ENCODE data around the gene RPL12.

RPL12 gene

DNA sequence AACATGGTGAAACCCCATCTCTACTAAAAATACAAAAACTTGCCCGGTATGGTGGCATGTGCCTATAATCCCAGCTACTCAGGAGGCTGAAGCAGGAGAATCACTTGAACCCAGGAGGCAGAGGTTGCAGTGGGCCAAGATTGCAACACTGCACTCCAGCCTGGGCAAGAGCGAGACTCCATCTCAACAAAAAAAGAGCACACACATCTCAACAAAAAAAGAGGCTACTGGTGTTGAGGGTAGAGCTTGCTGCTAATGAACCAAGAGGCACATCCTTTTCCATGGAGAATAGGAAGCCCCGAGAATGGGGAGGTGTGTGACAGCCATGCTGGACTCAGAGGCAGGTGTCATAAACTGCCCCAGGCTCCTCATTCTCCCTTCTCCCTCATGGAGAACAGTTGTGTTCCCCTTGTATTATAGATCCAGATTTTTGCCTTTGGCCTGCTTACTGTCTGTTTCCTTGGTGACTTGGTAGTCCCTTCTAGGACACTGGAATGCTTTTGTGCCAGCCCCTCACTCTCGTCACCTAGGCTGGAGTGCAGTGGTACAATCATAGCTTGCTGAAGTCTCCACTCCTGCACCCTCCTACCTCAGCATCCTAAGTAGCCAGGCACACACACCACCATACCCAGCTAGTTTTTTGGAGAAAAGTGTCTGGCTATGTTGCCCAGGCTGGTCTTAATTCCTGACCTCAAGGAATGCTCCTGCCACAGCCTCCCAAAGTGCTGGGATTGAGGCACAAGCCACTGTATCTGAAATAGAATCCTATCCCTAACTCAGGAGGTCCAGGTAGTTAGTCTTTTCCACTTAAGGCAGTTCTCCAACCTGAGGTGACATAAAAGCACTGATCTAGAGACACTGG is 5.1 kb downstream of the RPL12 start:
- no peak overlapping the region for H3K4me3 ChIP-seq (ENCODE audit: control insufficient read depth, low read depth, low read length)
- DNase-seq (ENCODE audit: low read depth): no peak
- TF ChIP-seq, protein P1, sequence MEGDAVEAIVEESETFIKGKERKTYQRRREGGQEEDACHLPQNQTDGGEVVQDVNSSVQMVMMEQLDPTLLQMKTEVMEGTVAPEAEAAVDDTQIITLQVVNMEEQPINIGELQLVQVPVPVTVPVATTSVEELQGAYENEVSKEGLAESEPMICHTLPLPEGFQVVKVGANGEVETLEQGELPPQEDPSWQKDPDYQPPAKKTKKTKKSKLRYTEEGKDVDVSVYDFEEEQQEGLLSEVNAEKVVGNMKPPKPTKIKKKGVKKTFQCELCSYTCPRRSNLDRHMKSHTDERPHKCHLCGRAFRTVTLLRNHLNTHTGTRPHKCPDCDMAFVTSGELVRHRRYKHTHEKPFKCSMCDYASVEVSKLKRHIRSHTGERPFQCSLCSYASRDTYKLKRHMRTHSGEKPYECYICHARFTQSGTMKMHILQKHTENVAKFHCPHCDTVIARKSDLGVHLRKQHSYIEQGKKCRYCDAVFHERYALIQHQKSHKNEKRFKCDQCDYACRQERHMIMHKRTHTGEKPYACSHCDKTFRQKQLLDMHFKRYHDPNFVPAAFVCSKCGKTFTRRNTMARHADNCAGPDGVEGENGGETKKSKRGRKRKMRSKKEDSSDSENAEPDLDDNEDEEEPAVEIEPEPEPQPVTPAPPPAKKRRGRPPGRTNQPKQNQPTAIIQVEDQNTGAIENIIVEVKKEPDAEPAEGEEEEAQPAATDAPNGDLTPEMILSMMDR (conservative IDR thresholded peaks at IDR 0.05; ENCODE audit: control insufficient read depth, insufficient read depth, low read depth, low read length): no peak

DNA sequence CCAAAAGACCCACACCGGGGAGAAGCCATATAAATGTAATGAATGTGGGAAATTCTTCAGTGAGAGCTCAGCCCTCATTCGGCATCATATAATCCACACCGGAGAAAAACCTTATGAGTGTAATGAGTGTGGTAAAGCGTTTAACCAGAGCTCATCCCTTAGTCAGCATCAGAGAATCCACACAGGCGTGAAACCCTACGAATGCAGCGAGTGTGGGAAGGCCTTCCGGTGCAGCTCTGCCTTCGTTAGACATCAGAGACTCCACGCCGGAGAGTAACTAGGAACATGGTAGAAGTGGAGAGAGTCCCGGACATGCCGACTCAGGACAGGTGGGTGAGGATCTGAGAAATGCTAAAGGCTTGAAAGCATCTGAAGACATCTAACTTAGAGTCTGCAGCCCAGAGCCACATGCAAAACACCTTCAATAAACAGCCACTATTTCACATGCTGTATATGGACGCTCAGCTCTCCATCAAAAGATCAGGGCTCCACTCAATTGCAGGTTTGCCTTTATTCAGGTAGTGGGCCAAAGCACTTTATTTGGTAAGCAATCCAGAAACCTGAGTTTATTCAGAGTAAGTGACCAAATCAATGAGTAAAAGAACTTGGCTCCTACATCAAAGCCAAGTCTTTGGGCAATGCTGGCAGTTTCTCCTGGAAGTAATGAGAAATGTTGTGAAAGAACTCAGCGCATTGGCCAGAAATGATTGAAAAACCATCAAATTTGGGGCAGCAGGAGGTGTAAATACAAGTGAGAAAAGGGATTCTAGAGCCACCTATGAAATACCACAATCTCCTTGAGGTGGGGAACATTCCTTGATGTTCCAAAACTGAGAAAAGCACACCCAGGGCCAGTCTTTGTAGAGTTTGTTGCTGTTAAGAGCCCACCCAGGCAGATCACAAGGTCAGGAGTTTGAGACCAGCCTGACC is 6.0 kb downstream of the RPL12 start:
- H3K4me3 ChIP-seq (ENCODE audit: control insufficient read depth, low read depth, low read length): no peak overlapping the region
- peak; percentile 76 for DNase-seq (ENCODE audit: low read depth)
- TF ChIP-seq, protein P1 (conservative IDR thresholded peaks at IDR 0.05; ENCODE audit: control insufficient read depth, insufficient read depth, low read depth, low read length): no peak

DNA sequence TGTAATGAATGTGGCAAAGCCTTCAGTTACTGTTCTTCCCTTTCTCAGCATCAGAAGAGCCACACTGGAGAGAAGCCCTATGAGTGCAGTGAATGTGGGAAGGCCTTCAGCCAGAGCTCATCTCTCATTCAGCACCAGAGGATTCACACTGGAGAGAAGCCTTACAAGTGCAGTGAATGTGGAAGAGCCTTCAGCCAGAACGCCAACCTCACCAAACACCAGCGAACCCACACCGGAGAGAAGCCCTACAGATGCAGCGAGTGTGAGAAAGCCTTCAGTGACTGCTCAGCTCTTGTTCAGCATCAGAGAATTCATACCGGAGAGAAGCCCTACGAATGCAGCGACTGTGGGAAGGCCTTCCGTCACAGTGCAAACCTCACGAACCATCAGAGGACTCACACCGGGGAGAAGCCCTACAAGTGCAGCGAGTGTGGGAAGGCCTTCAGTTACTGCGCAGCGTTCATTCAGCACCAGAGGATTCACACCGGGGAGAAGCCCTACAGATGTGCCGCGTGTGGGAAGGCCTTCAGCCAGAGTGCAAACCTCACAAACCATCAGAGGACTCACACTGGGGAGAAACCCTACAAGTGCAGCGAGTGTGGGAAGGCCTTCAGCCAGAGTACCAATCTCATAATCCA is 6.8 kb downstream of the RPL12 start:
- no peak for DNase-seq (ENCODE audit: low read depth)
- TF ChIP-seq, protein P1 (conservative IDR thresholded peaks at IDR 0.05; ENCODE audit: control insufficient read depth, insufficient read depth, low read depth, low read length): no peak
- no peak overlapping the region for H3K4me3 ChIP-seq (ENCODE audit: control insufficient read depth, low read depth, low read length)

DNA sequence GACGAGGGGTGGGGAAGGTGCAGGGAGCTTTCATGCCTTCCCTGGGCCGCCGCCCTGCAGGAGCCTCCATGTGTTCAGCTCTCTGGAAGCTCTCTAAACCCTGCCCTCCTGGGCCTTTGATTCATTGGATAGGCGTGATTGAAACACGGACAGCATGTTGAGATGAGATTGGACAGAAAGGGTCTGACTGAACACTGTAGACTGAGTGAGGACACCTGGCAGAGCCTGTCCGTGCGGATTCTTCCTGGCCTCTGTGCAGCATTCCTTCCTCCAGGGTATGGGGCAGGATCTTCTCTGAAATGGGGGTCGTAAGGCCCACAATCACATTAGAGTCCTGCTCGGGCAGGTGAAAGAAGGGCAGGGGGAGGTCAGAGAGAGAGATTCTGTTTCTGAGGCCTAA is 12.8 kb downstream of the RPL12 start:
- DNase-seq (ENCODE audit: low read depth): no peak
- TF ChIP-seq, protein P1 (conservative IDR thresholded peaks at IDR 0.05; ENCODE audit: control insufficient read depth, insufficient read depth, low read depth, low read length): no peak
- H3K4me3 ChIP-seq (ENCODE audit: control insufficient read depth, low read depth, low read length): no peak overlapping the region

DNA sequence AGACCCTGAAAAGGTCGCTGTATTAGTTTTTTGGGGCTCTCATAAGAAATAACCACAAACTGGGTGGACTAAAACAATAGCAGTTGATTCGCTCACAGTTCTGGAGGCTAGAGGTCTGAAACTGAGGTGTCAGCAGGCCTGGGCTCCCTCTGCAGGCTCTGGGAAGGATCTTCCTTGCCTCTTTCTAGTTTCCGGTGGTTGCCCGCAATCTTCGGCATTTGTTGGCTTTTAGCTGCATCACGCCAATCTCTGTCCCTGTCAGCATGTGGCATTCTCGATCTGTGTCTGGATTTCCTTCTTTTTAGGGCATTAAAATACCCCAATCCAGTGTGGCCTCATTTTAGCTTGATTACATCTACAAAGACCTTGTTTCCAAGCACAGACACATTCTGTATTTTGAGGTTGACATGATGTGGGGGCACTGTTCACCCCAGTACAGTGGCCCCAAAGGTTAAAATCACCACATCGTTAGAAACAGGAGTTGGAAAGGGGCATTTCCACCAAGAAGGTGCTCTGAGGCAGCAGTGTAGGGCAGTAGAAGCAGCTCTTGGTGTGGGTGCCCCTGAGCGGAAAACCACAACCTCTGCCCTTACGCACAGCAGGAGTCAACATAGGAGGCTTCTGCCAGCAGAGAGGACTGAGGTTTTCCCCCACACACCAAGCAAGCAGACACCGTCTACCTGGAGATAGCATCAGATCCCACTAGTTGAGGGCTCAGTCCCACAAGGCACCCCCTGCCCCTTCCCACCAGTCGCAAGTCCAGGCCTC is 13.5 kb downstream of the RPL12 start:
- H3K4me3 ChIP-seq (ENCODE audit: control insufficient read depth, low read depth, low read length): no peak overlapping the region
- TF ChIP-seq, protein P1 (conservative IDR thresholded peaks at IDR 0.05; ENCODE audit: control insufficient read depth, insufficient read depth, low read depth, low read length): peak; percentile 4
- DNase-seq (ENCODE audit: low read depth): no peak

DNA sequence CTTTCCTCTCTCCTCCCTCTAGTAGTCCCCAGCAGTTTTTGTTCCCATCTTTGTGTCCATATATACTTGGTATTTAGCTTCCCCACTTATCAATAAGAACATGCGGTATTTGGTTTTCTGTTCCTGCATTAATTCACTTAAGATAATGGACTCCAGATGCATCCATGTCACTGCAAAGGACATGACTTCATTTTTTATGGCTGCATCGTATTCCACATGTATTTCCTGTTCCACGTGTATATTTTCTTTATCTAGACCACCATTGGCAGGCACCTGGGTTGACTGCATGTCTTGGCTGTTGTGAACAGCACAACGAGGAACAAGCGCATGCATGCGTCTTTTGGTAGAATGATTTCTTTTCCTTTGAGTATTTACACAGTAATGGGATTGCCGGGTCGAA is 20.8 kb downstream of the RPL12 start:
- no peak for DNase-seq (ENCODE audit: low read depth)
- no peak overlapping the region for H3K4me3 ChIP-seq (ENCODE audit: control insufficient read depth, low read depth, low read length)
- TF ChIP-seq, protein P1 (conservative IDR thresholded peaks at IDR 0.05; ENCODE audit: control insufficient read depth, insufficient read depth, low read depth, low read length): no peak
